Body of pancreas (tissue), 4 donors: ENCODE results near the gene TCEANC2. TPM values are rescaled to one million over a fixed set of nuclear protein-coding genes. Genes with fewer than 3 reads are reported as not detected.

Source experiments
- ATAC-seq: fragments of 150-250 bp; one replicate; pipeline ENCODE4 v1.9.1; 2016
- DNase-seq, 4 donors: peaks; one replicate each; pipeline ENCODE4 v3.0.0-alpha.2; 2019
- H3K27ac ChIP-seq, 4 donors: fragments of 200-600 bp; sonication (generic); 1 replicate in 3 of 4; 2 replicates in 1 of 4; pipeline versions ENCODE4 v1.5.1 to v1.6.1; 2016 to 2019; ENCODE audit warnings: mild to moderate bottlenecking in 1 of 4, mixed read lengths in 1 of 4, moderate library complexity in 1 of 4
- H3K27me3 ChIP-seq, 2 donors: fragments of 200-600 bp; sonication (generic); one replicate each; pipeline ENCODE4 v1.6.0; 2016; ENCODE audit warnings: mild to moderate bottlenecking in 1 of 2
- H3K36me3 ChIP-seq, 2 donors: fragments of 200-600 bp; sonication (generic); replicated peaks in 1 of 2; 2 replicates each; pipeline ENCODE4 v1.5.1; 2016; ENCODE audit warnings: low read depth in 2 of 2; ENCODE audit not compliant: insufficient read depth in 1 of 2
- H3K4me1 ChIP-seq: fragments of 200-600 bp; sonication (generic); one replicate; pipeline ENCODE4 v1.6.0; 2016
- H3K4me3 ChIP-seq, 2 donors: fragments of 200-600 bp; sonication (generic); 1 replicate in 1 of 2; 2 replicates in 1 of 2; pipeline ENCODE4 v1.5.1; 2016 to 2019
- H3K9me3 ChIP-seq, 3 donors: fragments of 200-600 bp; sonication (generic); 1 replicate in 2 of 3; 2 replicates in 1 of 3; pipeline ENCODE4 v1.5.1; 2016
- CTCF ChIP-seq, 7 experiments: fragments of 450-650 bp in 4 of 7; fragments of 200-600 bp in 3 of 7; sonication (generic) in 3 of 7; IDR thresholded peaks; one replicate each; pipeline ENCODE4 v1.5.1; 2016 to 2019; ENCODE audit warnings: antibody characterized with exemption in 7 of 7
- POLR2A ChIP-seq, 3 donors: fragments of 450-650 bp; IDR thresholded peaks; one replicate each; pipeline ENCODE4 v1.6.1; 2016; ENCODE audit warnings: antibody characterized with exemption in 3 of 3, mild to moderate bottlenecking in 2 of 3
- WGBS, 2 donors: methylation state at CpG; one replicate each; pipeline ENCODE4 v1.1.5; 2017; 5-methylcytosine and 5-hydroxymethylcytosine counted together
- intact Hi-C: fragments of 100-400 bp; cut with DNase I; formaldehyde crosslinking; loops from one replicate; pipeline ENCODE4 v1.15.1; 2023
- total RNA-seq, 2 donors: library from RNA; depleted of rRNA; stranded (reverse); fragments of >200 nt; gene quantifications; one replicate each; pipeline ENCODE4 v1.1.0, GENCODE V29; 2016

The TCEANC2 gene
- total RNA-seq, 2 donors from 2014 or later: 1.3 to 2.9 TPM

DNA sequence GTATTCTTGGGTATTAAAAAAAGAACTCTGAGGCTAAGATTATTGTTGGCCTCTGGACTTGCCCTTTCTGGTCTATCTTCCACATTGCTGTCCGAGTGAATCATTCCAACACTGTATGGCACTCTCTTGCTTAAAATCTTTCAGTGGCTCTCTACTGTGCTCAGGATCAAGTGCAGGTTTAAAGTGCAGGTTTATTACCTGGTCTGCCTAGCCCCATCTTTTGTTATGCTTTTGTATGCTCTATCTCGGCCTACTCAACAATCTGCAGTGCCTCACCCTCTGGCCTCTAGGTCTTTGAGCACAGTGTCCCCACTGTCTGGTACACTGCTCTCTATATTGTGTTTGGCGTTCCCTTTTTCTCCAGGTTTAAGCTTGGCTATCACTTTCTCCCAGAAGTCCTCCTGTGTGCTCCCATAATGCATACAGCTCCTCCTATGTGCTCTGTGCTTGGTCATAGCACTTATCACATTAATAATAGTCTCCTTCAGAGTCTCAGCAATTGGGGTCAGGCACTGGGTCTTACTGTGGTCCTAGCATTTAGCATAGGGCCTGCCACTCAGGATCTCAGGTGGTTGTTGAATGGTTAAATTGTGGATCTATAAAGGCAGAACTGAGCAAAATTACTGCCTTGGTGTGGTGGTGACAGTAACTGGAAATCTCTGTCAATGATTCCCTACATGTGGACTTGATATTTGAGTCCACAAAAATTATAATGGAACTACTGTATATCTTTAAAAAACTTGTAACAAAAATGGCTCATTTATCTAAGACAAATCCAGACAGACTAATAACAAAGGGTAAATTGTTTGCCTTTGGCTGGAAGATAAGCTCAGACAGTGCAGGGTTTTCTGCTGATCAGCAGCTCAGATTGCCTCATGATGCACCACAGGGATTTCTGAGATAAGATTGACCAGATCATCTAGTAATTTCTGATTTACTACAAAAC is 24.8 kb upstream of the TCEANC2 start:
- H3K9me3 ChIP-seq: no peaks in the 10 kb centered on the region
- no peak overlapping the region for H3K4me3 ChIP-seq
- H3K27ac ChIP-seq: peak overlapping the region in 1 of 4 donors; percentile 53
- H3K4me1 ChIP-seq: peaks cover 5% of the 10 kb centered on the region
- H3K27me3 ChIP-seq: no peaks in the 10 kb centered on the region
- DNase-seq: no peak
- no peak for ATAC-seq
- peaks cover 0 to 7% of the 10 kb centered on the region in 2 donors for H3K36me3 ChIP-seq
- intact Hi-C loops: no loop called here
- 84 to 85% methylated on average over 3 of the region's 3 CpGs for WGBS, 2 donors
- no peak for TF ChIP-seq CTCF (IDR thresholded peaks at IDR 0.05)

DNA sequence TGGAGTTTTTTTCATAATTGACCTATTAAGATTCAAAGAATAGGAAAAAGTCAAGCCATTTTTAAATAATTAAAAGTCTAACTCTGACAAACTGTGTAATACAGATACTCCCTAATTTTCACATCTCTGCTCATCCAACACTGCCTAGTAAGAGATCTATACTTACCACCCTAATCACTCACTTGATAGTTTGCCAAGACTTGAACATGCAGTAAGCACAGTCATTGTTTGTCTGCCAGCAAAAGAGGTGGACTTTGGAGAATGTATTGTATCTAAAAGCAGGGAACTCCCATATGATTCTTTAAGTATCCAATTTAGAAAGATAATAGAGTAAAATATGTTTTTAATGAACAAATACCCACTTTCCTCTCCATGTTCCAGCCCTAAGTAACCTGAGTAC is 15.9 kb upstream of the TCEANC2 start:
- TF ChIP-seq CTCF (IDR thresholded peaks at IDR 0.05) (no peak), POLR2A (IDR thresholded peaks at IDR 0.05) (no peak)
- H3K4me3 ChIP-seq: no peak overlapping the region
- no peaks in the 10 kb centered on the region for H3K27me3 ChIP-seq
- no peaks in the 10 kb centered on the region for H3K4me1 ChIP-seq
- DNase-seq (no peak), ATAC-seq (no peak)
- H3K27ac ChIP-seq: no peak overlapping the region
- intact Hi-C loops: loop anchor here (10.0 kb wide), 1 partner anchor 63 kb away; no protein-coding TSS in a partner anchor
- no peaks in the 10 kb centered on the region for H3K9me3 ChIP-seq
- peaks cover 13 to 40% of the 10 kb centered on the region in 2 donors for H3K36me3 ChIP-seq

DNA sequence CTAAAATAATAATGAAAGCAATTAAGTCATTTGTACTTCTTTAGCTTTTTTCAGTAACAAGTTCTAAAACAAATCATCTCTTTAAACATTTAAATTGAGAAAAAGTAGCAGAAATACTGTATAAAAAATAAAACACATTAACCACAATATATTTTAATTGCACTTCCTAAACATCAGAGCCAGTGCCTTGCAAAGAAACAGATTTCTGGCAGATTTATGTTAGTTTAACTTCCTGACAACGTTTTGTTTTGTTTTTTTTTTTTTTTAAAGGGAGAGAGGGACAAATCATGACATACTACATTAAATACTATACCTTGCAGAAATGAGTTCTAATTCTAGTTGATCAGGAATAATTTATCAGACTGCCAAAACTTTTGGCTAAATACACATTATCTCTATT is 11.6 kb upstream of the TCEANC2 start:
- no peak for ATAC-seq
- Histone ChIP-seq H3K4me3 (no peak overlapping the region), H3K4me1 (peaks cover 3% of the 10 kb centered on the region), H3K27me3 (no peaks in the 10 kb centered on the region), H3K27ac (no peak overlapping the region), H3K36me3 (peaks cover 9 to 27% of the 10 kb centered on the region in 2 donors), H3K9me3 (no peaks in the 10 kb centered on the region)
- no peak for DNase-seq
- TF ChIP-seq POLR2A (IDR thresholded peaks at IDR 0.05) (no peak), CTCF (IDR thresholded peaks at IDR 0.05) (no peak)
- intact Hi-C loops: no loop called here
- 0 to 10% methylated on average over 1 of the region's 1 CpG for WGBS, 2 donors

DNA sequence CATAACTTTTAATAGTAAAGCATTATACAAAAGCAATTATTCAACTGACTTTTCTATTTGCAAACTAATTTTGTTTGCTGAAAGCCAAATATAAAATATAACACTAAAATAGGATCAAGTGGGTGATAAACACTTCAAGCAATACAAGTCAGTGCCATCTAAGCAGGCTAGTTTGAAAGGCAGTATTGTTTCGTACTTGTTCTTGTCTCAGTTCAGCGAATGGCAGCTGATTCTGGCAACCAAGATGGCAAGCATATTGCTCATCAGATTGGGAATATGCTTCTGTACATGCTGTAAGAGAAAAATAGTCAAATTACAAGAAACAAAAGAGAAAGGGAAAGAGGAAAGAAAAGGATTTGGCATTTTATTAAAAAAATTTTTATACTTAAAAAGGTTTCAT is 7.9 kb upstream of the TCEANC2 start:
- DNase-seq (no peak), ATAC-seq (no peak)
- Histone ChIP-seq H3K27ac (no peak overlapping the region), H3K36me3 (peaks cover 0 to 18% of the 10 kb centered on the region in 2 donors), H3K27me3 (no peaks in the 10 kb centered on the region), H3K4me3 (no peak overlapping the region), H3K4me1 (peaks cover 33% of the 10 kb centered on the region), H3K9me3 (no peaks in the 10 kb centered on the region)
- intact Hi-C loops: no loop called here
- TF ChIP-seq CTCF (IDR thresholded peaks at IDR 0.05): no peak
- TF ChIP-seq POLR2A (IDR thresholded peaks at IDR 0.05): no peak
- 98 to 100% methylated on average over 2 of the region's 2 CpGs for WGBS, 2 donors
